ENCODE results near the gene POLDIP3. TPM values are rescaled to one million over a fixed set of nuclear protein-coding genes. Genes with fewer than 3 reads are reported as not detected.

POLDIP3 gene
- polyA plus RNA-seq, 4 donors: 114 to 119 (median 116) TPM

- no peak for DNase-seq (ENCODE audit: low read depth in 4 of 4, low spot score in 3 of 4)
Observed at GRCh38 chr22:42642806-42643633, 28.3 kb upstream of the POLDIP3 start.

GRCh38 chr22:42641801-42642413 lies 27.2 kb upstream of the POLDIP3 start:
- no peak for DNase-seq (ENCODE audit: low read depth in 4 of 4, low spot score in 3 of 4)

- DNase-seq (ENCODE audit: low read depth in 4 of 4, low spot score in 3 of 4): no peak
Observed at GRCh38 chr22:42639541-42640241, 25.0 kb upstream of the POLDIP3 start.

GRCh38 chr22:42637555-42637954 lies 22.9 kb upstream of the POLDIP3 start:
- no peak for DNase-seq (ENCODE audit: low read depth in 4 of 4, low spot score in 3 of 4)

GRCh38 chr22:42636506-42636905 lies 21.8 kb upstream of the POLDIP3 start:
- DNase-seq (ENCODE audit: low read depth in 4 of 4, low spot score in 3 of 4): no peak

- DNase-seq (ENCODE audit: low read depth in 4 of 4, low spot score in 3 of 4): no peak
Observed at GRCh38 chr22:42635531-42635930, 20.8 kb upstream of the POLDIP3 start.

GRCh38 chr22:42633013-42633412 lies 18.3 kb upstream of the POLDIP3 start:
- DNase-seq (ENCODE audit: low read depth in 4 of 4, low spot score in 3 of 4): no peak

- no peak for DNase-seq (ENCODE audit: low read depth in 4 of 4, low spot score in 3 of 4)
Observed at GRCh38 chr22:42632096-42632495, 17.4 kb upstream of the POLDIP3 start.

- no peak for DNase-seq (ENCODE audit: low read depth in 4 of 4, low spot score in 3 of 4)
Observed at GRCh38 chr22:42630901-42631602, 16.4 kb upstream of the POLDIP3 start.

GRCh38 chr22:42630211-42630610 lies 15.5 kb upstream of the POLDIP3 start:
- no peak for DNase-seq (ENCODE audit: low read depth in 4 of 4, low spot score in 3 of 4)

GRCh38 chr22:42627981-42628380 lies 13.3 kb upstream of the POLDIP3 start:
- DNase-seq (ENCODE audit: low read depth in 4 of 4, low spot score in 3 of 4): no peak

- DNase-seq (ENCODE audit: low read depth in 4 of 4, low spot score in 3 of 4): no peak
Observed at GRCh38 chr22:42626951-42627625, 12.4 kb upstream of the POLDIP3 start.

- DNase-seq (ENCODE audit: low read depth in 4 of 4, low spot score in 3 of 4): no peak
Observed at GRCh38 chr22:42626431-42626830, 11.7 kb upstream of the POLDIP3 start.

- no peak for DNase-seq (ENCODE audit: low read depth in 4 of 4, low spot score in 3 of 4)
Observed at GRCh38 chr22:42625416-42625815, 10.7 kb upstream of the POLDIP3 start.

GRCh38 chr22:42624551-42625106 lies 9.9 kb upstream of the POLDIP3 start:
- DNase-seq (ENCODE audit: low read depth in 4 of 4, low spot score in 3 of 4): no peak

GRCh38 chr22:42623756-42624441 lies 9.2 kb upstream of the POLDIP3 start:
- DNase-seq (ENCODE audit: low read depth in 4 of 4, low spot score in 3 of 4): no peak

GRCh38 chr22:42623301-42623751 lies 8.6 kb upstream of the POLDIP3 start:
- no peak for DNase-seq (ENCODE audit: low read depth in 4 of 4, low spot score in 3 of 4)

GRCh38 chr22:42622061-42622710 lies 7.5 kb upstream of the POLDIP3 start:
- no peak for DNase-seq (ENCODE audit: low read depth in 4 of 4, low spot score in 3 of 4)

- DNase-seq (ENCODE audit: low read depth in 4 of 4, low spot score in 3 of 4): peak in 2 of 4 donors; percentile 54 to 60
Observed at GRCh38 chr22:42621505-42622002, 6.9 kb upstream of the POLDIP3 start.
